Right hindlimb (tissue), 1 donor: Measurements from ENCODE around the gene HCLS1.
"Not testable (repeated sequence)": the region's sequence is repeated elsewhere in the genome, so short reads cannot be mapped to it uniquely, and the experiment has no call there.

Experiments used
- DNase-seq: peaks from one replicate; pipeline ENCODE4 v3.0.0-alpha.2; 2018

The HCLS1 gene

DNA sequence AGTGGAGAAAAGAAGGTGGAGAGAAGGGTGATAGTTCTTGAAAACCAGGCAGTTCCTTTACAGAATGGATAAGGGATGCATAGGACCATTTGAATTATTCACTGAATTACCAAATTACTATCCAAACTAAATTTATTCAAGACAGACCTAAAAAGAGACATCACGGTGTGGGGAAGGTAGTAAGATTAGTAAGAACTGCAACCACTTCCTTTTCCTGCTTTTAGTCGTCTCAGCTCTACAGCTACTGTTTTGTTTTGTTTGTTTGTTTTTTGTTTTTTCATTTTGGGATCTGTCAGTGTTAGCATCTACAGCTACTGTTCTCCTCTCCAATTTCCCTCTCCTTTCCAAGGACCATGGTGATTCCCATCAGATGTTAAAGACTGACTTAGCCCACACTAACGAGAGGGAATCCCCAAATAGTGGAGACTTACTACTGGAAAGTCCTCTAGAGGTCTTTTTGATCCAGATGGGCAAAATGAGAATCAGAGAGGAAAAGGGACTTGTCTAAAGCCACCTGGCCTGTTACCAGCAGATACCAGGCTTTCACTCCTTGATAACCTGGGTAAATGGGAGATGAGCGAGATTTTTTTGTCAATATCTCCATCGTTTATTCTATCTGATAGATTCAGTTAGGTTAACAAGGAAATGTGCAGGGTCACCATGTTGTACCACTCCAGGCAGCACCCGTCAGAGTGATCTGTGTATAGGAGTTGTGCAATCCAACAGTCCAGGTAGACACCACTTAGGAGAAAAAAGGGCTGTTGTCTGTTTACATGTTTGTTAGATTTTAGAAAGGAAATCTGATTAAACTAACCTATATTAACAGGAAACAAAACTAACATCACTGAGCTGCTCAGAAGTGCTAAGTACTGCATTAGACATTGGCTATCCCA lies 6.0 kb downstream of the HCLS1 start:
- DNase-seq: no peak

DNA sequence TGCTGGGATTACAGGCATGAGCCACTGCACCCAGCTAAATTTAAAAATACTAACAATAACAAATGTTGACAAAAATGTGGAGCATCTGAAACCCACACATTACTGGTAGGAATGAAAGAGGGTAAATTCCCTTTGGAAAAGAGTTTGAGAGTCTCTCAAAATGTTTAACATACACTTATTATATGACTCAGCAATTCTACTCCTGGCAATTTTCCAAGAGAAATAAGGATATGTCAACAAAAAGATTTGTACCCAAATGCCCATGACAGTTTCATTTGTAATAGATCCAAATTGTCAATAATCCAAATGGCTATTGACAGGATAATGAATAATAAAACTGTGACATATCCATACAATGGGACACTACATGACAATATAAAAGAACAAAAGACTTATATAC lies 9.0 kb downstream of the HCLS1 start:
- no peak for DNase-seq

DNA sequence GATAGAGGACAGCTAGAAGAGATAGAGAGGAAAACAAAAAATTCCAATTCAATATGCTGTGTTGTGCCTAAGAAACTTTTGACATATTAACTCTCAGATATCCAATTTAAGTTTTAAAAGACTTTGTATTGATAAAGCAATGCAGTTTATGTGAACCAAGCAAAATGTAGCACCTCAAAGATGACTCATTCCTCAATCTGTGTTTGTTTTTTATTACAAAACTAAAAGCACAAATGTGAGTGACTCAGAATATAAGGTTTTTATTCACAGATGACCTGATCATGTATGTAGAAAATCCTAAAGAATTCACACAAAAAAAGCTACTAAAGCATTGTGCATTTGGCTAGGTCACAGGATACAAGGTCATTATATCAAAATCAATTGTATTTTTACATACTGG lies 11.1 kb downstream of the HCLS1 start:
- DNase-seq: no peak

DNA sequence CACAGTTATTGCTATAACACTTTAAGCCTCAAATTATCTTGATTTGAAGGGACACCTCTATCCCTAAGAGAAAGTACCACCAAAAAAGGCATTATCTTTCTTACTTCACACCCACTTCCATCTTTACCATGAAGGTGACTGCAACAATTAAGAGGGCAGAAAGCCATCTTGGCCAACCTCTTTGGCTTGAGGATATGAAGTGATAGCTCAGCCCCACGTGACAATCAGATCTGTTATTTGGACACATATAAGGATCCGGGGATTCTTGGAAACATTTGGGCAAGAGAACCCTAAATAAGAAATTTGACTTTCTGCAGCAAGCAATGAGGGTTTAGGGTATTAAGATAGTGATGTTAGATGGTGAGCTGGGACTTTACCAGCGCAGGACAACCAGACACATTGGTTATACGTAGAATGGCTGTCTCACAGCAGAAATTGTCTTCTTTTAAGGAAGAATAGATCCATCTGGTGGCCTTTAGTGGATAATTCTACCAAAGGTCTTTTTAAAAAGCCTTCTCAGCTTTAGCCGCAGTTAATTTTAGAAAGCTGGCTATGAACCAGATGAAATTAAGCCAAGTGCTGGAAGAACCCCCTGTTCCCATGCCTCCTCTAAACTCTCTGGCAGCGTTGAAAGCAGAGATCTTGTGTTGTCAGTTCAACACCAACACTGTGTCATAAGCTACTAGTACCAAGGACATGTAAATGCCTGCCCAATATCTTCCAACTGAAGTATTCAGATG lies 12.3 kb downstream of the HCLS1 start:
- DNase-seq: no peak

DNA sequence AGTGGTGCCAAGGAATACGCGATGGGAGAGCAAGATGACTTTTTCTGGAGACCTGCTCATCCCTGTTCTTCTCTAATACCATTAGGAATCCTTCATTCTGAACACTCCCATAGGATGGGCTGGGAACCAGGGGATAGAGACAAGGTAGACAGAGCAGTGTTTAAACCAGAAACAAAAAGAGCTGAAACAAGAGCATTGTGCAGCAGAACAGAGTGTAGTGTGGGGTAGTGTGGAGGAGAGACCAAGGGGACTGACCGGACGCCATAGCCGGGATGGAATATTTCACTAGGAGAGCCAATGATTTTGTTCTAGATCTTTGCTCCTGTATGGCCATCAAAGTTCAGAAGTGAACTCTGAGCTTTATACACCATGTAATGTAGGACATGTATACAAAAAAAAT lies 15.6 kb downstream of the HCLS1 start:
- DNase-seq: no peak

DNA sequence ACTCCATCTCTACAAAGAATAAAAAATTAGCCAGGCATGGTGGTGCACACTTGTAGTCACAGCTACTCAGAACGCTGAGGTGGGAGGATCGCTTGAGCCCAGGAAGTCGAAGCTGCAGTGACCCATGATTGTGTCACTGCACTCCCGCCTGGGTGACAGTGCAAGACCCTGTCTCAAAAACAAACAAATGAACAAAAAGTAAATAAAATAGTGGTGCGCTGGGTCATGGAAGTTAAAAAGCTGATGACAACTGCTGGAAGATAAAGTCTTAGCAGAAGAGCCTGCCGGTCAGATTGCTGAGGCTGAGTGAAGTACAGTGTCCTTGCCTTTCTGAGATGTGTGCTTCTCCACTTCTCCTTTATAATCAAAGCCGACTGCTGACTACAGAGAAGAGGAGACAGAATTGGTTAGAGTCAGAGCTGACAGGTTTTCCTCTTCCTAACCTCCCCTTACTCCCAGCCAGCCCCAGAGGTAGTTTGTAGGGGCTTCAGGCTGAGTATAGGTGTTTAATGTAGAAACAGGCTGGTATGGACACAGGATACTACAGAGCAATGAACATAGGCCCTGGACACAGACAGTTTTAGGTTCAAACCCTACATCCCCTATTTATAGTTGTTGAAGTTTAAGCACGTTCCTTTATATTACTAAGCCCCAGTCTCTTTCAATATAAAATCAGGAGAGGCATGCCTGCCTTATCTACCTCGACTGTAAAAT lies 17.9 kb downstream of the HCLS1 start:
- no peak for DNase-seq

DNA sequence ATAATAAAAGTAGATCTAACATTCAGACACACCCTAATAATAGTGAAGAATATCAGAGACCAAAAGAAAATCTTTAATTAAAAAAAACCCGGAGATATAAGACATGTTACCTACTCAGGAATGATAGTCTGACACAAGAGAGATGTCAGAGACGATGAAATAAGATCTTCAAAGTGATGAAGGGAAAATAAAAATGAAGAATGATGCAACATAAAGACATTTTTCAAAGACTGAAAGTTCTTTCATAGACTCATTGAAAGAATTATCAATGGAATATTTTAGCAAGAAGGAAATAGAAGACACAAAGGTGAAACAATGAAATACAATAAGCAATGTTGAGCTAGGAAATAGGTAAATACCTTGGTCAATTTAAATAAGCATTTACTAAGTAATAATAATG lies 19.6 kb downstream of the HCLS1 start:
- no peak for DNase-seq

DNA sequence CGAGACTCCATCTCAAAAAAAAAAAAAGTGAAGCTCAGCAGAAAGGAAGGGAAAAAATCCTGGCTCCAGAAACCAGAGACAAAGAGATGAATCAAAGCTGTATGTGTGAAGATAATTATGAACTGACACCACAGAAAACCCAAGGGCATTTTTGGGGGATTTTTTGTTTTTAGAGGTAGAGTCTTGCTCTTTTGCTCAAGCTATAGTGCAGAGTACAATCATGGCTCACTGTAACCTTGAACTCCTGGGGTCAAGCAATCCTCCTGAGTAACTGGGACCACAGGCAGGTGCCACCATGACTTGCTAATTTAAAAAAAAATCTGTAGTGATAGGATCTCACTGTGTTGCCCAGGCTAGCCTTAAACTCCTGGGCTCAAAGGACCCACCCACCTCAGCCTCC lies 22.8 kb downstream of the HCLS1 start:
- no peak for DNase-seq

DNA sequence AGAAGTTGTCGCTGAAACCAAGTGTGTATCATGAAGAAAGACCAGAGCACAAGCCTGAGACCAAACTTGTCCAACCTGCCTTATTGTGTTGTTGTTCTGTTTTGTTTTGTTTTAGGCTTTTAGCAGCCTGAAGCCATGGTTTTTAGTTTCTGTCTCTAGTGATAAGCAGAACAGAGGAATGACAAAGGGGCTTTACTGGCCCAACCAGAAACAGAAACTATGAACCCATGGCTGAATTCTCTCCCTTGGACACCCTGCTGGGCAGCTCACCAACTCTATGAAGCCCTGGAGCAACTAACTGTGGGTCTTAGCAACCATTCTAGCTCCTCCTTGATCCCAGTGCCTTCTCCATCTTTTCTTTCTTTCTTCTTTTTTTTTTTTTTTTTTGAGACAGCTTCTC lies 30.3 kb downstream of the HCLS1 start:
- DNase-seq: no peak

DNA sequence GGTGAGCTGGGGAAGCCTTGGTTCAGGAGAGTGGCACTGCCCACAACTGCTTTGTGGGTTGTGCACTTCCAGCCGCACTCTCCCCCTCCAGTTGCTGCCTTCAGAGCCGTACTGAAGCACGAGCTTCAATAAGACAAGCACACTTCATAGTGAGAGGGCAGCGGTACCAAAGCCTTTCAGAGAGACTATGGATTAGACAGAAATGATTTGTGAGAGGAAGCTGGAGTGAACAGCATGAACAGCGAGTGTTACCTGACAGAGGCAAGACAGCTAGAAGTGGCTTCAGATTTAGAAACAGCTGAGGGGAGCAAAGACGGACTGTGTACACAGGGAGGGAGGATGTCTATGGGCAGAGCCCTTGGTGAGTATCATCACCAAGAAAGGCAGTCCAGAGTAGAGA lies 31.1 kb downstream of the HCLS1 start:
- no peak for DNase-seq

DNA sequence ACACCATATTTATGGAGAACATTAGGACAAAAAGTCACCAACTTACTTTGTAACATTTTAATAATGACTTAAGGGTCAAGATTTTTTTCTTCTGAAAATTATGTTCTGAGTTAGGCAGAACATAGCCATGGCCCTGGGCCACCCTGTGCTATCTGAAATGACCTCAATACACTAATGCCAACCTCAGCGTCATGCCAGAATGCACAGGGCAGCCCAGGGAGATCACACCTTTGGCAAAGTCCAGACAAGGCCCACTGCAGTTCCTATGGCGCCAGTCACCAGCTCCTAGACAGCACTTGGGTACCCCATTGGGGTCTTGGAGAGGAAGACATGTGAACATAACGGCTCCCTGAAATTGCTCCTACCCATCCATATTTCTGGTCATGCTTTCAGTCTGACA lies 33.1 kb downstream of the HCLS1 start:
- DNase-seq: no peak

DNA sequence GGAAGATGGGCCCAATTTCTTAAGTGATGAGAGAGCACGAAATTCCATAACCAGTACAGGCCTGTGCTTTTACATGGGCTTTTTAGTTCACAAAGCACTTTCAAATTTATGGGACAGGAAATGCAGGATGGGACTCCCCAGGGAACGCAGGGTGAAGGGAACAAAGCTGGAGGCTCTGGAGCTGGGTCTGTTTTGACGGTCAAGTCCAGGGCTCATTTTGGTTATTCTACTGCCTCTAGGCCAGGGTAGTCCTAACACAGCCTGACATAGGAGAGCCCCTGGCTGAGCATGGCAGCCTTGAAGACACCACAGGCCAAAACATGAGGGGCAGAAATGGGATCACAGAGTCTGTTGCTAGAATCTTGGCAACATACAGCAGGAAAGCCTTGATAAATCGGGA lies 33.5 kb downstream of the HCLS1 start:
- no peak for DNase-seq

DNA sequence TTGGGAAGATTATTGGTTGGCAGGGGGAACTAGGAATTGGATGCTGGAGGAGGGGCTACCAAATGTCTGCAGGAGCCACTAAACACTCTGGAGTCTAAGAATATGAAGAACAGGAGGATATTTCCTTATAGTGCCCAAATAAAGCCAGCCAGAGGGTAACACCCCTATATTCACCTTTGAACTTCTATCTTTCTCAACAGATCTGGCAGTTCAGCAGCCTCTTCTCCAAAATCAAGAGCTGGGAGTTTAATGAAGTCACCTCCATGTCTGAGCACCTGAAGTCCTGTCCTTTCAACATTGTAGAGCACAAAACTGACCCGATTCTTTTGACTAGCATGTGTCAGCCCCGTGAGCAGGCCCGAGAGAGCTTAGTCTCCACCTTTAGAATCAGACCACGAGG lies 34.2 kb downstream of the HCLS1 start:
- DNase-seq: no peak

DNA sequence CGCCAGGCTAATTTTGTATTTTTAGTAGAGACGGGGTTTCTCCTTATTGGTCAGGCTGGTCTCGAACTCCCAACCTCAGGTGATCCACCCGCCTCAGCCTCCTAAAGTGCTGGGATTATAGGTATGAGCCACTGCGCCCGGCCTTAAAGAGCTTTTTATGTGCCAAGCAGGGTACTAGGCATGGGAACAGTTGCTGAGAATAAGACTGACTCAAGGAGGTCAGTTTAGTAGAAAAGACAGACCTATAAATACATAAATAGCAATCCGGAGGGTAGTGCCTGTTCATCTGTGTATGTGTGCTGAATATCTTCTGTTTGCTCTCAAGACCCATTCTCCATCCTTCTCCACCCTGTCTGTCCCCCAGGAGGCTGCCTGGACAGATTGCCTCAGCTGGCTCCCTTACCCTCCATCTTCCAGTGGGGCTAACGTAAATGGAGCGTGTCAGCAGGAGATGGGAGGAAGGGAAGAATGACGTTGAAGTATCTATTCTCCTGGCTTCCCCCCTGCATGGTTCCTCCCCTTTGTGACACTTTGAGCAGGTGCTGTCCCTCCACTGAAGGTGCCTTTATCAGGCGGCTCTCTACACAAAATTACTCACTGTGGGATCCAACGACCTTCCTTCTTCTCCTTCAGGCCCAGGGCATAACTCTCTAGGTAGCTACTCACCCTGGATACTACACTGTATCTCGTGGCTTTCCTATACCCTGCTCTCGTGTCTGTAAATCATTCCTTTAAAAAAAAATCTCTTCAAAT lies 36.4 kb downstream of the HCLS1 start:
- DNase-seq: no peak

DNA sequence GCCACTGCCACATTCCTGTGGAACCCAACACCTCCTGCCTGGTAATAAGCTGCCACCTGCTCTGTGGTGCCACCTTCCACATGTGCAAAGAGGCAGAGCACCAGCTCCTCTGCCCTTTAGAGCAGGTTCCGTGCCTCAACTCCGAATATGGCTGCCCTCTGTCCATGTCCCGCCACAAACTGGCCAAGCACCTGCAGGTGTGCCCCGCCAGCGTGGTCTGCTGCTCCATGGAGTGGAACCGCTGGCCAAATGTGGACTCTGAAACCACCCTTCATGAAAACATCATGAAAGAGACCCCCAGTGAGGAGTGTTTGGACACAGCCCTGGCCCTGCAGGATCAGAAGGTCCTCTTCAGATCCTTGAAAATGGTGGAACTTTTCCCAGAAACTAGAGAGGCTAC lies 39.2 kb downstream of the HCLS1 start:
- DNase-seq: no peak

DNA sequence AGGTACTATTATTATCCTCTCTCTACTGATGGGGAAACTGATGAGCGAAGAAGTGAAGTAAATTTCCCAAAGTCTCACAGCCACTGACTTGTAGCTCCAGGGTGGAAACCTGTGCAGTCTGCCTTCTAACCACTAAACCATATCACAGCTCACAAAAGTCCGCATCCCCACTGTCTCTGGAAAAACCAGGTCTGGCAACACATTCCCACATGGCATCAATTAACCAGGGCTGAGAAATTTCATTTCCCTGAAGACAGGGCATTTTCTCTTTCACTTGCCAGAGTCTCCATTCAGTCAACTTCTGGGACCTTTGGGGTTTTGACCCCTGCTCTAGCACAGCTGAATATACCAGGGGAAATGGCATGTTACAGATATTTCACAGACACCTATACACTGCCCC lies 41.0 kb downstream of the HCLS1 start:
- DNase-seq: no peak

DNA sequence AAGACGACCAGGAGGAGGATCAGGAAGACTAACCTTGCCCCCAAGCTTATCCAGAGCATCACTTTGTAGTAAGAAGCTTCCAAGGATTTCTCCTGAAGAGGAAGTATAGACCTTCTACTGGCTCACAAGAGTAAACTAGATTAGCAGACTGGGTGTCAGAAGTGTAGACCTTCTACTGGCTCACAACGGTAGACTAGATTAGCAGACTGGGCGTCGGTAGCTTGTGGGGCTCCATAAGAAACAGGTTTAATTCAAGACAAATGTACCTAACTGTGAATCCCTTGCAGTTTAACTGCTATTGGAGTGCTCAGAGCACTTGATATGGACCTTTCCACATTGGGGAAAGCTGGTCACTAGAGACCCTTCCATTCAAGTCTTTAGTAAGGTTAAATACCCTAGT lies 54.6 kb downstream of the HCLS1 start:
- no peak for DNase-seq

DNA sequence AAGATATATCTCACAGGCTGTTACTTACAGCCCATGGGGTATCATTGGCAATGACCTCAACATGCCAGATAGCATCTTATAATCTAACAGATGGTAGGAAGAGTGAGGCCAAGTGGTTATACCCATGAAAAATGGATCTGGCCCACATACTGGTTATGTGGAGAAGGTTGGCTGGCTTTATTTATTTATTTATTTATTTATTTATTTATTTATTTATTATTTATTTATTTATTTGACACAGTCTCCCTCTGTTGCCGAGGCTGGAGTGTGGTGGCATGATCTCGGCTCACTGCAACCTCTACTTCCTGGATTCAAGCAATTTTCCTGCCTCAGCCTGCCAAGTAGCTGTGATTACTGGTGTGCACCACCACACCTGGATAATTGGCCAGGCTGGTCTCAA lies 55.9 kb downstream of the HCLS1 start:
- DNase-seq: no peak

DNA sequence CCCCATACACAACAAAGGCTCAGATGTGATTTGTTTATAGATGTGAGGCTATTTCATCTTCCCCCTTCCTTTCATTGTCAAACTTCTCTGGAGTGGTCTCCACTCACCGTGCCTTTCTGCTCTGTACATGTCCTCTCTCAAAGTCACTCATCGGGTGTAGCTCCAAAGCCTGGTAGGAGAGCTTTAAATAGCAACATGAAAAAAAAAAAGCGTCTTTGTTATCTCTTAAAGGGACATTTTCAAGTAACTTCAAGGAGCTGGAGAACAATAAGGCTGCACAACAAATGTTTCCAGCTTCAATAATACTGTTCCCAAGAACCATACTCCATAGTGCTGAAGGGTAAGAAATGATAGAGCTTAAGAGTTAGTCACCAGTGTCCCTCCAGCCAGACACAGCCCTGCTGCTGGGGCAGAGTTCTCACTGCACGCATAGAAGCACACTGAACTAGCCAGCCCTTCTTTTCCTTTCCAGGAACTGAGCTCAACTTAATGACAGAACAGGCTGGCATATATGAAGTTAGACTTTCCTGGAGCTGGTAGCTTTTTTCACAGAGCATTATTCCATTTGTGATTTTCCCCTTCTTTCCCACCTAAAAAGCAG lies 59.4 kb downstream of the HCLS1 start:
- DNase-seq: no peak

DNA sequence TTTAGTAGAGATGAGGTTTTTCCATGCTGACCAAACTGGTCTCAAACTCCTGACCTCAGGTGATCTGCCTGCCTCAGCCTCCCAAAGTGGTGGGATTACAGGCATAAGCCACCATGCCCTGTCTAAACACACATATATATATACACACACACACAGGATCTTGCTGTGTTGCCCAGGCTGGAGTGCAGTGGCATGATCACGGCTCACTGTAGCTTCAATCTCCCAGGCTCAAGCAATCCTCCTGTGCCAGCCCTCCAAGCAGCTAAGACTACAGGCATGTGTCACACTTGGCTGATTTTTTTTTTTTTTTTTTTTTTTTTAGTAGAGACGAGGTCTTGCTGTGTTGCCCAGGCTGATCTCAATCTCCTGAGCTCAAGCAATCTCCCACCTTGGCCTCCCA lies 60.8 kb downstream of the HCLS1 start:
- not testable (repeated sequence) for DNase-seq

DNA sequence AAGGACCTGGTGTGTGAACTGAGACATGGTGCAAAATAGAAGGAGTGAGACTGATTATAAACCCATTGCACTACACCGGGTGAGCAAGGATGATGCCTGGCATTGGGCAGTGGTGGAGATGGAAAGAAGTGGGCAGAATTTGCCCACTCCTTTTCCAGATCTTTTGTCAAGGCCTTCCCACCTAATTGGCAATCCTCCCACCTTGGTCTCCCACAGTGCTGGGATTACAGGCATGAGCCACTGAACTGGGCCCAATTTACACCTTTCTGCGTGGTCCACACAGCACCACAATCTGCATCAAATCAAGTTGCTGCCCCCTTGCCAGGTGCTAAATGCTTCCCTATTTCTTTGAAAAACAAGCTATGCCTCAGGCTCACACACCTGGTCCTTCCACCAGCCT lies 62.1 kb downstream of the HCLS1 start:
- no peak for DNase-seq

DNA sequence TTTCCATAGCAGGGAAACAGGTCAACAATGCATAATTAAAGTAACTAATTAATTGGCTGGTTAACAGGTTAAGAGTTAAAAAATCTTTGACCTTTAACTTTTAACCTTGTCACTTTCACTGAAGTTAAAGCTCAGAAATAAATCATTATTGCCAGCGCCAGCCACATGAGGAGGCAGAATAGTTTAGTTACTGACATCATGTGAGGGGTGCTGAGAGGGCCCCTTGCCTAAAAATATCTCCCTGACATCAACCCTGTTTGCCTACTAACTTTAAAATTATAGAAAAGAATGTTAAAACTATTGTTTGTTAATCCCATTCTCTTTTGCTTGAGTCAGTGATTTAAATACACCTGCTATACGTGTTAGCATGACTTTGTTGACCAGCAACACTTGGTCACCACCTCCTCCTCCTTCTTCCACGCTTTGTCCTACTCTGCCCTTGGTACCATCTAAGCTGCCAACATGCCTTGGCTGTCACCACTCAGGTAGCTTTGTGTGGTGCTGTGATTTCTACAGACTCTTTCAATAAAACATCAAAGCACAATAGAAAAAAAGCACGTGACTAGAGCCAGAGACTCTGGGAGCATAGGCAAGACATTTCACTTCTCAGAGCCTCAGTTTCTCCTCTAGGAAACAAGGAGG lies 64.8 kb downstream of the HCLS1 start:
- DNase-seq: no peak
